ENCODE data around the gene CDA.

DNA sequence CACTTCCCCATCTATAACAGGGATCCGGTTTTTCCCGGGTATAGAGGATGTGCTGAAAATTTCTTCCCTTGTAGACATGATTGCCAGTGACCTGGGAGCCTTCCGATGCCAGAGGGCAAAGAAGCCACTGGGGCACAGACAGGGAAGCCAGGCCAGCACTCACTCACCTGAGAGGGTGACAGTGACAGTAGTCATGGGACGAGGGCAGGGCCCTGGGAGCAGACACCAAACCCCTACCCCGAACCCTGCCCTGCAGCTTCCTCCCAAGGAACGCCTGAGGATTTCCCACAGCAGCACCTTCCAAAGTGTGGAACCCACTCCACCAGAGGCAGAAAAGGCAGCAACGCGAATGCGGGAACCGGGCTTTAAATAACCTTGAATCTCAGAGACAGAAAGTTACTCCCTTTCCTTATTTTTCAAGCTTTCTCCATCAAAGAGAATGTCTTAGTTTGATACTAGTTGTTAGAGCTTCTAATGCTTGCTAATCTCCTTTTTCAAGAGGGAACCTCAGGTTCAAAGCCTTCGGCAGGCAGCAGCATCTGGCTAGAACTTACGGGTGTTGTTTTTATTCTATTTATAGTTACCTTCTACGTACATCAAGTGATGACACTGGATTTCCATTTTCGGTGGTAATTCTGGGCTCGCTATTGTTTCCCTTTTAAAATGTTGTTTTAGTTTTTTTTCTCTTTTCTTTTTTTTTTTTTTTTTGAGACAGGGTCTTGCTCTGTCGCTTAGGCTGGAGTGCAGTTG lies 69.4 kb downstream of the CDA start:
- TF ChIP-seq POLR2A (IDR thresholded peaks at IDR 0.05), result no peak
- TF ChIP-seq CTCF (IDR thresholded peaks at IDR 0.05), result no peak

All from testis (tissue), 2 donors.